GOT3 (cell line): ENCODE results near the gene PDXP.
A peak's percentile ranks its signal among the peaks of the same experiment; 100 is the strongest.
"Not testable (repeated sequence)": the region's sequence is repeated elsewhere in the genome, so short reads cannot be mapped to it uniquely, and the experiment has no call there.

ENCODE experiments used
- DNase-seq: peaks from one replicate; lab custom pipeline; 2025; ENCODE audit warnings: mixed read lengths; lab: John Stamatoyannopoulos, UW

Gene PDXP

DNA sequence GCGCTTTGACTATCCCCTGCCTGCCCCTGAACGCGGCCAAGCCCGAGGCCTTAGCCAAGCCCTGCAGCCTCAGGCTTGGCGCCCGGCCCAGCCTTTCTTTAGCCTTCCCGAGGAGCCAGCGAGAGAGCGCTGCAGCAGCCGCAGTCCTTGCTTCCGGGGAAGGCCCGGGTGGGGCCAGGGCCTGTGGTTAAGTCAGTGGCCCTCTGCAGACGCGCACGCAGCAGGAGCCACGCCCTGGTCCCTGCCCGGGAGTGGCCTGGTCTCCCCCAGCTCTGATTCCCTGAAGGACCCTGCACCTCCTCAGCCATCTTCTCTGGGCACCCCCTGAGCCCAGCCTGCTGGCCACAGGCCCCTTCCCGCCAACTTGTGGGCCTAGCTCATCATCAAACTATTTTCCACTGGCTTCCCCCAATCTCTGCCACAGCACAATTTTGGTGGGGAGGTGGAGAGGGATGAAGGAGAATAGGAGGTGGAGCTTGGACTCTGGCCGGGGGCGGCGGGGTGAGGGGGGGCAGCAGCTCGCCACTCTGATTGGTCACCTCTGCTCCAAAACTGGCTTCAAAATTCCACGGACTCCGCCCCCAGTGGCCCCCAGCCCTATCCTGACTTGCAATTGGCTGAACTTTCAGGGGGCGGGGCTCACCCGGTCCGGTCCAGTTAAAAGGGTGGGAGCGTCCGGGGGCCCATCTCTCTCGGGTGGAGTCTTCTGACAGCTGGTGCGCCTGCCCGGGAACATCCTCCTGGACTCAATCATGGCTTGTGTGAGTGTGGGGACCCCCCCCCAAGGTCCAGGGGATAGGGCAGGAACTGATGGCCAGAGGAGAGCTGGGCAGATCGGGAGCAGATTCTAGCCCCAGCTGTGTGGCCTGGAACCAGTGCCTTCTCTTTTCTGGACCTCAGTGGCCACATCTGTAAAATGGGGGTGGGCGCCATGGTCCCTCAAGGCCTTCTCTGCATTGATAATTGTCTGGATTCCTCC is 16.7 kb downstream of the PDXP start, which contains the start of gene LGALS1:
Gene LGALS1 (plus strand): TSS at position 686 of the 979 bp plus-strand sequence. CDS start 67 bp downstream, at position 753.
- peak; percentile 97 for DNase-seq

GRCh38 chr22:37675930-37676735 is 17.6 kb downstream of the PDXP start:
- no peak for DNase-seq

DNA sequence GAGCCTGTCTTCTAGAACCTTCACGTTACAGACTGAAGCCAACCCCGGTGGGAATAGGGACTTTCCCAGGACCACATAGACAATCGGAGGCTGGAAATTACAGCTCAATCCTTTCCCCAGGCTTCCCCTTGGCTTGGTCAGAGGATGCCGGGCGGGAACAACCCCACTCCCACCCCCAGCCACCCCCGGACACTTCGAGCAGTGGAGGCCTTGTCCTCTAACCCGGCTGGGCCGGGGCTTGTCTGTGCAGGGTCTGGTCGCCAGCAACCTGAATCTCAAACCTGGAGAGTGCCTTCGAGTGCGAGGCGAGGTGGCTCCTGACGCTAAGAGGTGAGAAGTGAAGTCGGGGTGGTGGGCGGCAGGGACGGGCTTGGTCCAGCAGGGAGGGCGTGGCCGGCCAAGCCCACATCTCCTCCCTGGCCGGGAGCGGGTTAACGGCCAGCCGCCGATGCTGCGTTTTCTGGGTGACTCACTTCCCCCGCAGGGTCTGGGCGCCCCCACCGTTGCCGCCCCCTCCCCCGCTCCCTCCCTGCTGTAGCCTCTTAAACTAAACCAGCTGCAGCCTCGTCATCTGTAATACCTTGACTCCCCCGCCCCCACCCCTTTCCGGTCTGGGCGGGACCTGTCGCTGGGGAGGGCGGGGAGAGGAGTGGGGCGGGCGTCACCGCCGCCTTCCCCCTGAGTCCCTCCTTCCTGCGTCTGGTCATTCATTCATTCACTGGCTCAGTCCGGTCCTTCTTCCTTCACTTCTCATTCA is 18.4 kb downstream of the PDXP start:
- peak; percentile 86 for DNase-seq

GRCh38 chr22:37677493-37677974 is 19.0 kb downstream of the PDXP start:
- DNase-seq = no peak

GRCh38 chr22:37678372-37678771 is 19.8 kb downstream of the PDXP start:
- DNase-seq = no peak

- DNase-seq = no peak
Measured at GRCh38 chr22:37679670-37680069, 21.1 kb downstream of the PDXP start.

DNA sequence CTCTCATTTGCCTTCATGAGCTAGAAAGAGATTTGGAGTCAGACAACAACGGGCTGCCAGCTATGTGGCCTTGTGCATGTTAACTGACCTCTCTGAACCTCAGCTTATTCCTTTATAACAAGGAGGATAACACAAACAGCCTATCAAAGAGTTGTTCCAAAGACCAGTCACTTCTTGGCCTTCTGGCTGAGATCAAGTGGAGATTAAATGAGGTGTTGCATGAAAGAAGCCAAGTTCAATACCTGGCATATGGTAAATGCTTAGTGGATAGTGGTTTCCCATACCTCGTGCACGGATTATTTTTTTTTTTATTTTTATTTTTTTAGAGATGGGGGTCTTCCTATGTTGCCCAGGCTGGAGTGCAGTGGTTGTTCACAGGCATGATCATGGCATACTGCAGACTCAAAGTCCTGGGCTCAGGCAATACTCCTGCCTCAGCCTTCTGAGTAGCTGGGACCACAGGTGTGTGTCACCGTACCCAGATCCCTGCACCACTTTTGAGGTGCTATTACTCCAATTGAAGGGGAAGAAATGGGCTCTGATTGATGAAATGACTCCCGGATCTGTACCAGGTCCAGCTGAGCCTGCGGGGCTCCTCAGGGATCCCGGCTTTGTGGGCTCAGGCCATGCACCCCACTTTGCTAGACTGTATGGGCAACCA is 21.8 kb downstream of the PDXP start:
- no peak for DNase-seq

DNA sequence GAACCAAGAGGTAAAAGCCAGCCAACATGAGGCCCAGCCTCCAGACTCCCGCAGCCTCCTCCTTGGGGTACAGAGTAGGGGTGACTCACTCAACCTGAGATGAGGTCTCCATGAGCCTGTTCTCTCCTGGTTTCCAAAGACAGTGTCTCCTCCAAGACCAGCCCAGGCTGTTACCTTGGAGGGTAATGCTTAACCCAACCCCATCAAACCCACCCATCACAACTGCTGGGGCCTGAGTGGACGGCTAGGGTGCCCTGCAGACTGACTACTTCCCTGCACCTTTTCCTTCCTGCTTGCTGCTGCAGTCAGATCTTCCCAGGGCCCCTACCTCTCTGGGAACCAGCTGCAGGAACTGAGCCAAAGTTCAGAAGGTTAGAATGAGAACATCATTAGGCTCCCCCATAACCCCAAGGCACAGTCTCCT is 22.5 kb downstream of the PDXP start:
- no peak for DNase-seq

- peak; percentile 47 for DNase-seq
Measured at GRCh38 chr22:37681556-37682049, 23.1 kb downstream of the PDXP start.

DNA sequence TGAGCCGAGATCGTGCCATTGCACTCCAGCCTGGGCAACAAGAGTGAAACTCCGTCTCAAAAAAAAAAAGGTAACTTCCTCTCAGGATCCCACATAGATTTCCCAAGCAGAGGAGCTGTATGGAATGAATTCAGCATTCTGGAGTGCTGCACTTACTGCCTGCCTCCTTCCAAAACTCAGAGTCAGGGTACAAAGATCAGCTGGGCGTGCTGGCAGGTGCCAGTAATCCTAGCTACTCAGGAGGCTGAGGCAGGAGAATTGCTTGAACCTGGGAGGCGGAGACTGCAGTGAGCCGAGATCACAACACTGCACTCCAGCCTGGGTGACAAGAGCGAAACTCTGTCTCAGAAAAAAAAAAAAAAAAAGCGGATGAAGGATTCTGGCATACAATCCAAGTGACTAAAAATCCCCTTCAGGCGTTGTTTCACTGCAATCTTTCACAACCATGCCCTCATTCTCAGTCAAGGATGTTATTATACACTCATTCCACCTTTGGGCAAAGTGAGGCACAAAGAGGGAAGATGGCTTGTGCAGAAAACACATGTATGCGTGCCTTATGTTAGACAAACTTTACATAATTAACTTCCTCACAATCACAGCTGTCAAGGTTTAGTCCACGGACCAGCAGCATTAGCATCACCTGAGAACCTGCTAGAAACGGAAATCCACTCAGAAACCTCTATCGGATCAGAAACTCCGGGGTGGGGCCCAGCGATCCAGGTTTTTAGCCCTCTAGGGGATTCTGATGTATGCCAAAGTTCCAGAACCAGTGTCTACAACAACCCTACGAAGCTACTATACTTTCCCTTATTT is 26.5 kb downstream of the PDXP start:
- no peak for DNase-seq

DNA sequence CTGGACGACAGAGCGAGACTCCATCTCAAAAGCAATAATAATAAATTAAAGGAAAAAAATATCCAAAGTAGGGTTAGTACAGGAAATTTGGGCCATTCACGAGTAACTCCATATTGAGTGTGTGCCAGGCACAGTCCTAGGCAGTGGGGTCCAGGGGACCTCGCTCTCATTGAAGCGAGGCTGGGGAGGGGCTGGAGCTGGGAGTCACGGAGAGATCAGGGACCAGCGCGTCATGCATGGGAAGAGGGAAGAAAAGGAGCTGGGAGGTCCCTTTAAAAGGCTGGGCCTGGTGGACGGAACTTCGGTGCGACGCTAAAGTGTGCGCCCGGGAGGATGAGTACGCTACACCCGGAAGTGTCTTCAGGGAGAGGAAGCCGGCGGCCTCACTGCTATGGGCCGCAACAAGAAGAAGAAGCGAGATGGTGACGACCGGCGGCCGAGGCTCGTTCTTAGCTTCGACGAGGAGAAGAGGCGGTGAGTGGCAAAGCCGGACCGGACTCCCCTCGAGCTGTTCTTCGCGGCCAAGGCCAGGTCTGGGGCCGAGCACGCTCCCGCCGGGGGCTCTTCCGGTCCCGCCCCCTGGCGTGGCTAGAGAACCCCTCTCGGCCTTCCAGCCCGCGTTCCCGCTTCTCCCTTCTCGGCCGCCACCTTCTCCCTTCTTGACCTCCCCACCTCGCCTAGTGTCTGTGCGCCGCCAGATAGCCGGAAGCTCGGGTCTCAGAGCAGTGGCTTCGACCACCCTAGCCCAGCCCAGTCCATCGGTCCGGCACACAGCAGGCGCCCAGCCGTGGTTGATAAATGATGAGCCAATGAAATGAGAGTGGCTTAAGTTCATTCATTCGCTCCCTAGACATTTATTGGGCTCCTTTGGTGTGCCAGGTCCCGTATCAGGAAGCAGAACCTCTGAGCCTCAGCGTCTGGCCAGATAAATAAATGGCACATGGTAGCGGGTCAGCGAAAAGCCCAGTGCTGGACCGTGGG is 27.8 kb downstream of the PDXP start, which contains the start of gene NOL12:
Gene NOL12 (plus strand): TSS at position 342 of the 981 bp plus-strand sequence. CDS start 50 bp downstream, at position 392.
- peak; percentile 47 for DNase-seq

GRCh38 chr22:37690407-37690806 is 31.9 kb downstream of the PDXP start:
- no peak for DNase-seq

DNA sequence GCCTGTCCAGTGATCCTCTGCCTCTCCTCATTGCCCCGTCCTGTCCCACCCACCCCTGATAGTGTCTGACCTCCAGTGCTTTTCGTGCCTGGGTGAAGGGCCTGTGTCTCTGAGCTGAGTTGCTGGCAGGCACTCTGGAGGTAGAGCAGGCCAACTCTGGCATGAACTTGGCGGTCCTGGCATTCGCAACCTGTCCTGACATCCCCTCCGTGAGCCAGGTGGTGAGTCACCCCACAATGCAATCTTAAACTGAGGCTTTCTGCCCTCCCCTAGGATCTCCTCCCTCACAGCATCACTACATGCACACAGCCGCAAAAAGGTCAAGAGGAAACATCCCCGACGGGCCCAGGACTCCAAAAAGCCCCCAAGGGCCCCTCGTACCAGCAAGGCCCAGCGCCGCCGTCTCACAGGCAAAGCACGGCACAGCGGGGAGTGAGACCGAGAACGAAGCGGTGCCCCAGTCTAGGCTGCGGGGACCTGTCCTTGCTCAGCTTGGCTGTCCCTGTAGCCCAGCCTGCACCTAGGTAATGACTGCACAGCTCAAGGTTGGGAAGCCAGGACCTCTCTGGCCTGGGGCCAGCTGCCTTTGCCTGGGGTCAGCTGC is 32.5 kb downstream of the PDXP start:
- DNase-seq = no peak

DNA sequence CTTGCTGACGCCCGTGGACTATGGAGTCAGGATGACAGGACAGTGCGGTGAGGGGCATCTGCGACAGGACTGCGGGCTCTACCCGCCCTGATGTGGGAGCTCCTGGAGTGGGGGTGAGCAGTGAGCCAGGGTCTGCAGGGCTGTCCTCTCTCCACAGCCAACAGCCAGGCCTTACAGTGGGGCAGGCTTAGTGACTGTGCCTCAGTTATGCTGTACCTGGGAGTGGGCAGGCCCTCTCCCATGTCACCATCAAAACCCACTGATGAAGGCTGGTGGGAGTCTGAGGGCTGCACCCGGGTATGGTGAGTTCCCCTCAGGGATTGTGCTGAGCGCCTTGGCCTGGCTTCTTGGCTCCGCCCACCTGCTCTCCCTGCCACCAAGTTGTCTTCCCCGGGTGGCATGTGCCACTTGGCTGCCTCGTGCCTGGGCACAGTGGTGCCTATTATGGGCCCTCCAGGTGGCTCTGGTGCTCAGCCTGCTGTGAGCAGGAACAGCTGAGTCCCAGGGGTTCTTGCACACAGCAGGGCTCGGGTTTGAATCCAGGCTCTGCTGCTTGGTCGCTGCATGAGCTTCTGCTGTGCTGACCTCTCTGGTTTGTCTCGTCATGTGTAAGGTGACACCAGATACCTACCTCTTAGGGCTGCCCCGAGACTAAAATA is 34.2 kb downstream of the PDXP start:
- no peak for DNase-seq

GRCh38 chr22:37694131-37694530 is 35.6 kb downstream of the PDXP start:
- not testable (repeated sequence) for DNase-seq

DNA sequence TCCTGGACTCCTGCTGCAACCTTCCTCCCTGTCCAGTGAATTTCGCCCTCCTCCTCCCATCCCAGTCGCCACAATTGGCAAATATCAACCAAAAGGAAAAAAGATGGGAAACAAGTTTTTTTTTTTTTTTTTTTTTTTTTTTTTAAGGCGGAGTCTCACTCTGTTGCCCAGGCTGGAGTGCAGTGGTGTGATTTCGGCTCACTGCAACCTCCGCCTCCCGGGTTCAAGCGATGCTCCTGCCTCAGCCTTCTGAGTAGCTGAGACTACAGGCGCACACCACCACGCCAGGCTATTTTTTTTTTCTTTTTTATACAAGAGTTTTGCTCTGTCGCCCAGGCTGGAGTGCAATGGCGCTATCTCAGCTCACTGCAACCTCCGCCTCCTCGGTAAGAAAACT is 37.7 kb downstream of the PDXP start:
- not testable (repeated sequence) for DNase-seq

GRCh38 chr22:37696657-37697537 is 38.4 kb downstream of the PDXP start, which contains the start of gene TRIOBP:
Gene TRIOBP (plus strand): TSS chr22:37697048. CDS start chr22:37701366, 4,318 bp downstream.
- peak; percentile 92 for DNase-seq
